GM19438 (cell line): ENCODE data around the gene SAMD13.

Source experiments
- ATAC-seq: cut with Tn5 transposase; IDR thresholded peaks from one replicate; pipeline ENCODE4 v1.9.1; 2021; ENCODE audit warnings: low read depth; ENCODE audit not compliant: unreplicated experiment

The SAMD13 gene

GRCh38 chr1:84330125-84330984 is 28.8 kb downstream of the SAMD13 start:
- no peak for ATAC-seq

- ATAC-seq = no peak
Measured at GRCh38 chr1:84339503-84339902, 38.0 kb downstream of the SAMD13 start.

DNA sequence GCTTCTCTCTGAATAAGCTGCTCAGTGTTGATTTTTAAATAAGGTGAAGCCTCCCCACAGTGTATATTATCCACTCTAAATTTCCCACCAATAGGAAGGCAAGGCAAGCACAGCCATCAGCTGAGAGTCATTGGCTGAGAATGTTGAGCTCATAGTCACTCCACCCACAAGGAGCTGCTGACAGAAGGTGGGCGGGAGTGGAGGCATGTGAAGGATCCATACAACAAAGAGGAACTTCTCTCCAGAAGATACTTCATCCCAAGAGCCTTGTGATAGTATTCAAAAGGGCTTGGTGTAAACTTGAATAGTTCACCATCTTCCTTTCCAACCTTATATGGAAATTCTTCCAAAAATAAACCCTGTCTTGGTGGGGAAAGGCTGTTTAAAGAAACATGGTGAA is 42.8 kb downstream of the SAMD13 start:
- ATAC-seq = no peak

- no peak for ATAC-seq
Measured at GRCh38 chr1:84345220-84345619, 43.7 kb downstream of the SAMD13 start.

GRCh38 chr1:84347271-84347931 is 45.9 kb downstream of the SAMD13 start:
- ATAC-seq = no peak

DNA sequence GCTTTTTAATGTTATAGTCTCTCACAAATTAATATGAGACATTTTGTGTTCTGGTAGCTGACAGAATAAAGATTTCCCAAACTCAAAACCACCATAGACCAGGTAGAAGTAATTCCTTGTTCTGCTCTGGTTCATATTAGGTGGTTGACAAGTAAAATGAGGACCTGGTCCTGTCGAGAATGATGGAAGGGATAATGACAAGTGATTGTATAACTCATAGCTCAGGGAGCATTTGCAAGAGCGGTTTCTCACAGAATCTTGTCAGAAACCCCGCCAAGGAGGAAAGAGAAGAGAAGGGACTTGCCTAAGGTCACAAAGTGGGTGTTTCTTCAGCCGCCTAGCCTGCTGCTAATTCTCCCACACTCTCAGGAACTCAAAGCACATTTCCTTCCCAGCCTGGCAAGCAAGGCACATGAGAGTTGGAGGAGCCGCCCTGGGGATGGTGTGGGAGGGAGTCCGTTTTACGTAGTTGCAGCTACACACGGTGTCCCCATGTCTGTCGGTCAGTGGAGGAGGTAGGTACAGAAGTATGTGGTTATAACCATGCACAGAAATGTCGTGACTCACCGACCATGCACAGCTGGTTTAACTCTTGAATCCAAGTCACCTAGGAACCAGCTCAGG is 46.5 kb downstream of the SAMD13 start:
- no peak for ATAC-seq

DNA sequence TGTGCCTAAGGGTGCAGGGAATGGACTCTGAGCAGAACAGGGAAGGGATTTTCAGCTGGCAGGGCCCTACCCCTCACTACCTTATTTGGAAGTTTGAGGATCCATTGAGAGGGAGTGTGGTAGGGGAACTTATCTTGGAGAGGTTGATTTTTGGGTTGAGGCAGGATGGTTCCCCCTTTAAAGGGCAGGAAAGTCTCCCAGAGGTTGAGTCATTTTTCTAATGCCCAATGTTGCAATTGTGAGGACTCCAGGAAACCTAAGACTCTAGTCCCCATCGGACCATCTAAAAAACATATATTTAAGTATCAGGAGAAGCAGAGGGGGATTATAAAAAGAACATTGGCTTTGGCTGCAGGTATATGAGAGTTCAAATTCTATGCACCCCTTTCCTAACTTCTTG is 47.3 kb downstream of the SAMD13 start:
- ATAC-seq = no peak

DNA sequence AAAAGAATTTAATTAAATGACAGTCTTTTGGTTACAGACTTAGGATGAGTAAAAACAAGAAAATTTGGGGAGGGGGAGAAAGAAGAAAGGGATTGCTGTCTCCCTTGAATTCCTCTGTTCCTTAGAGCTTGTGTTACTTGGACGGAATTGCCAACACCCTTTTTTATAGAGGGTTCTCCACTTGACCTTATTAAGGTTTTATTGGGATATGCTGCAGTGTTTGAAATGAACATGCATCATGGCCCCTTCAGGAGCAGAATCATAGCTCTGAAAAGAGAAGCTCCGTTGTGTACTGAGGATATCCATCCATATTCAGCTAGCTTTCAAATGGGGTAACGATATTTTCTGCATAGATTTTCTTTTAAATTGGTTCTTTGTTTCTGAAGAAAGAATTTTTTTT is 48.6 kb downstream of the SAMD13 start:
- no peak for ATAC-seq

- no peak for ATAC-seq
Measured at GRCh38 chr1:84350550-84350949, 49.0 kb downstream of the SAMD13 start.

DNA sequence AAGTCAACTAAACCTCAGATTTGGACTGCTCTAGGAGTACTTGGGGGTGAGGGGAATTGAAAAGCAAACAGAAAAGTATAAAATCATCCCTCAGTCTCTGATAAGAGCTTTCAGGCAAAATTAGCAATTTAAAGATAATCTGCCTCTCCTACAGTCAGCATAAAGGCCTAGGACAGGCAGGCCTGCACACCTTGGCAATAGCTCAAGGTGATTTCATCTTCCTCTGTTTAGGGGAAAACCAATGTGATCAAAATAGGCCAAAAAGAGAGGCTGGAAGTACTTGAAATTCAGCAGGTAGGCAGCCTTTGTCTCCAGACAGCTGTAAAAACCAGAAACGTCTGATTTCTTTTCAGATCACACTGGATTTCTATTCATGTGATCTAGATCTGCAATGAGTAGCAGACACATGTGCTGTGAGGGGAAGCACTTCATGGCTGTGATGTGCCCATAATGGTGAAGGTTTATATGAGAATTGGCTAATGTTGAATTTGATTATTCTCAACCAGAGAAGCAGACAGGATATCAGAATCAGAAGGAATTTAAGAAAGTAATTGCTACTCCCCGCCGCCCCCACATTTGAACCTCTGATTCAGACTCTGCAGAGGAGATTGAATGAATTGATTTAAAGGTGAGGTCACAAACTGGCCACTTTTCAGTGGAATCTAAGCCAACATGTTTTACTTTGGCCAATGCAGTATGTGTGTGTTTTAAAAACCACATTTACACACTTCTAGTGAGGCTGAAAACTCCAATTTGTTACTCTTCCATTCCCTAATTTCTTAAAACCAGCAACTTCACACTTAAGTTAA is 51.0 kb downstream of the SAMD13 start:
- no peak for ATAC-seq

DNA sequence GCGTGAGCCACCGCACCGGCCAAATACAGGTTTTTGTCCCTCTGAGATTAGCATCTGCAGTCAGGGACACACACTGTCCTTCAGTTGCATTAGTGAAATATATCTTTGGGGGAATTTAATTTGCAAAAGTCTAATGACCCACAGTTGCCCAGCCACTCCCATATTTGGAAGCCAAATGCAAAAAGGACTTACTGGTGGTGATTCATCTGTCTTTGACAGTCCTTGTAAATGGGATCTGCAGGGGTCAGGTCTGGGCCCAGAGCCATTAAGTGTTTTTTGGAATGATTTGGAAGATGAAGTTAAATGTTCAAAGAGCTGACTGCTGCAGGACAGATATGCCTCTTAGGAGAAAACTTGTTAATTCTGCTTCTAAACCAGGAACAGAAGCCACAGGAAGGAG is 52.2 kb downstream of the SAMD13 start:
- no peak for ATAC-seq

- no peak for ATAC-seq
Measured at GRCh38 chr1:84355556-84355955, 54.0 kb downstream of the SAMD13 start.

DNA sequence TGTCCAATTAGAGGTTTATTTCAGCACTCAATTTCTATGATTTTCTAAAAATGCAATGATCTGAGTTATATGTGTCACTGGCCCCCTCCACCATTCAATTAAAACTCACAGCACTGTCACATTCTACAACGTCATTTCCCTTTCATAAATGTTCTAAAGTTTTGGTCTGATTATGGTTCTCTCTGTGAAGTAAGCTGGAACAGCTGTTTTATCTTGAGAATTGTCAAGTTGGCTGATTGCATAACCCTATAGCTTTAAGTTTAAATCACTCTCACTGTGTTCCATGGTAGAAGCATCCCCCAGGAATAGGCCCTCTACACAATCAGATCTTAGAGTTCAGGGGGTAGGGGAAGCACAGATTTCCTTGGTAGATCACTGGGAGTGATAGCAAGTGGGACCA is 55.4 kb downstream of the SAMD13 start:
- no peak for ATAC-seq

DNA sequence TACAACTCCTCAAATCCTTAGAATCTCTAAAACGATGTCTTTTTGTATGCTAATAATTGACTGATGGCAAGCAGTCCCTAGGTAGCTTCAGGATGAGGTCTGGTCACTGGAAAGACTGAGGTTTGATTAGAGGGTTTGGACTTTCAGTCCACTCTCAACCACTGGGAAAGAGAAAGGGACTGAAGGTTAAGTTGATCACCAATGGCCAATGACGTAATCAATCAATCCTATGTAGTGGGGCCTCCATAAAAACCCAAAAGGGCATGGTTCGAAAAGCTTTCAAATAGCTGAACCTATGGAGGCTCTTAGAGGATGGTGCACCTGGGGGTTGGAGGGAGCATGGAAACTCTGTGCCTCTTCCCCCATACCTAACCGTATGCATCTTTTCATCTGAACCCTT is 57.2 kb downstream of the SAMD13 start:
- ATAC-seq = no peak

GRCh38 chr1:84360316-84360715 is 58.8 kb downstream of the SAMD13 start:
- no peak for ATAC-seq

GRCh38 chr1:84361796-84362195 is 60.3 kb downstream of the SAMD13 start:
- no peak for ATAC-seq

DNA sequence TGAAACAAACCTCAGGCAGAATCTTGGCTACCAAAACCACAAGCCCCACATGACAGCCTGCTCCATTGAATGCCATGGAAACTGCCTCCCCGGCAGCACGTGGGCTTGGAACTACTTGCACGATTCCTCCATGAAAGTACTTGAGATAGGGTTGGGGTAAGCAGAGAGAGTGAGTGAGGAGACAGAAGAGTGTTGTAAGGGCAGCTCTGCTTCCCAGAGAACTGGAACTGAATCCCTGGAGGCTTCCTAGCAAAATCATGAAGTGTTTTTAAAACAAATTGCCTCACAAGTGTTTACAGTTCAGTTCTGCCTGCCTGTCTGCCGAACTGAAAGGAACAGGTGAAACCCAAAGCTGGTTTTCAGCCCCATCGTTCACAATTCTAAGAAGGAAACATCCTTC is 61.5 kb downstream of the SAMD13 start:
- ATAC-seq = no peak

GRCh38 chr1:84363622-84364021 is 62.1 kb downstream of the SAMD13 start:
- ATAC-seq = no peak

DNA sequence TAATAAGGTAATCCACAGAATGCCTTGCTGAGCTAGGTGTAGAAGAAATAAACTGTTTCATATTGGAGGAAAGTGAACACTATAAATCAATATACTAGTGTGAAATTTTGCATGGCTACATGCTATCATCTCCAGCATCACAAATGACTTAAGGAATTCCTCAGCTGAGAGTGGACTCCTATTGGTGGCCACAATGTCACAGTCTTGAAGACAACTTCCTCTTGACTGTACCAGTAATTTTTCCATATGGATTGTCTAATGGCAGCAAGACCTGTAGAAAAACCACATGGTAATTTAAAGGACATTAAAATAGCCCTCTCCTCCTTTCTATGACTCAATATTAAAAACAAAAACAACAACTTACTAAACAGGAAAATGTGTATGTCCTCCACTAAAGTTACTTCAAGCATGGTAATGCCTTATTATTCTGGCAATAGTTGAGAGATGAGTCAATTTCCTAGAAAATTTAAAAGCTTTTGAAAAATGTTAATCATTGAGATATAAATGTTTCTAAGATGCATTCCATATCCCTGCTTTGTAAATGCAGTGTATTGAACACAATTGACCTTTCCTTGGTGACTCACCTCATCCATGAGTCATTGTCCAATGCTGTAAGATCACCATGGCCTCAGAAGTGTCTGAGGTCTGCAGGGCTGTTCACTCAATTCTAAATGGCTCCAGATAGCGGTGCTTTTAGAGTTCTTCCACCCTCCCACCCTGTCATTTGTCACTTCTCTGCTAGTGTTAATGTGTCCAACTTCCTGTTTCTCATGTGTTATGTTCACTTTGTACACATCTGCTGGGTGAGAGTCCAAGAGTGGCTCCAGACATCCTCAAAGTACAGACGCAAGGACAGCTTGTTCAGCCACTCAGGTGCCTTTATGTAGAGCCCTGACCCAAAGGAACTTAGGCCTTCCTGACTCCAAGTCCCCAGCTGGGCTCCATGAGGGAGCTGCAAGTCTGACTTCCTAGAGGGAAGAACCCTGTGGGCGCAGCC is 64.0 kb downstream of the SAMD13 start:
- ATAC-seq = no peak

GRCh38 chr1:84366786-84367185 is 65.3 kb downstream of the SAMD13 start:
- ATAC-seq = no peak
